ENCODE results near the gene OR10T2.

DNA sequence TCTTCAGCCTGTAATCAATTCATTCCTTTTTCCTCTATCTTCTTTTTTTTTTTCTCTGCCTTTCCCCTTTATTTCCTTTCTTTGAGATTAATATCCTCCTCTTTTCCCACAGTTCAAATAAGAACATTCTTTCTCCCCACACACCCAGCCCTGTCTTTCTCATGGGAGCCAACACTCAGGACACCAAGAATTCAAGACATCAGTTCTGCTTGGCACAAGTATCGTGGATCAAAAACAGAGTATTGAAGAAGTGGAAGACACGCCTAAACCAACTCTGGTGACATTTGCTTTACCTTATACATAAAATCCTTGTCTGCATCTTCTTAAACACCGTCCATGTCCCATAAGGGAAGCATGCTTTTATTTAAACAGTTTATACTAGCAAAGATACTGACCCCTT, 42.6 kb downstream of the OR10T2 start:
- TF ChIP-seq, protein P1, sequence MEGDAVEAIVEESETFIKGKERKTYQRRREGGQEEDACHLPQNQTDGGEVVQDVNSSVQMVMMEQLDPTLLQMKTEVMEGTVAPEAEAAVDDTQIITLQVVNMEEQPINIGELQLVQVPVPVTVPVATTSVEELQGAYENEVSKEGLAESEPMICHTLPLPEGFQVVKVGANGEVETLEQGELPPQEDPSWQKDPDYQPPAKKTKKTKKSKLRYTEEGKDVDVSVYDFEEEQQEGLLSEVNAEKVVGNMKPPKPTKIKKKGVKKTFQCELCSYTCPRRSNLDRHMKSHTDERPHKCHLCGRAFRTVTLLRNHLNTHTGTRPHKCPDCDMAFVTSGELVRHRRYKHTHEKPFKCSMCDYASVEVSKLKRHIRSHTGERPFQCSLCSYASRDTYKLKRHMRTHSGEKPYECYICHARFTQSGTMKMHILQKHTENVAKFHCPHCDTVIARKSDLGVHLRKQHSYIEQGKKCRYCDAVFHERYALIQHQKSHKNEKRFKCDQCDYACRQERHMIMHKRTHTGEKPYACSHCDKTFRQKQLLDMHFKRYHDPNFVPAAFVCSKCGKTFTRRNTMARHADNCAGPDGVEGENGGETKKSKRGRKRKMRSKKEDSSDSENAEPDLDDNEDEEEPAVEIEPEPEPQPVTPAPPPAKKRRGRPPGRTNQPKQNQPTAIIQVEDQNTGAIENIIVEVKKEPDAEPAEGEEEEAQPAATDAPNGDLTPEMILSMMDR (conservative IDR thresholded peaks at IDR 0.05): no peak
- no peak for TF ChIP-seq EZH2 (IDR thresholded peaks at IDR 0.05; ENCODE audit: low read depth)
